SK-N-SH (cell line): ENCODE data around the gene DHRSX.

Experiments used
- EZH2phosphoT487 ChIP-seq: fragments of 200-600 bp; sonication (generic); IDR thresholded peaks from 2 replicates; pipeline ENCODE4 v1.6.1; 2017; ENCODE audit warnings: low read depth, mixed run types, mild to moderate bottlenecking, antibody characterized with exemption, moderate library complexity, borderline replicate concordance
- FOXM1 ChIP-seq: IDR thresholded peaks from 2 replicates; pipeline ENCODE4 v1.4.0; 2012; ENCODE audit warnings: low read depth, mild to moderate bottlenecking
- GATA2 ChIP-seq: sonication (generic); formaldehyde crosslinking; IDR thresholded peaks from 2 replicates; pipeline ENCODE4 v1.5.0; 2020; ENCODE audit warnings: mild to moderate bottlenecking, missing genetic modification reagents
- JUND ChIP-seq: IDR thresholded peaks from 2 replicates; pipeline ENCODE4 v1.4.0; 2012
- MEF2A ChIP-seq: IDR thresholded peaks from 2 replicates; pipeline ENCODE4 v1.4.0; 2012; ENCODE audit warnings: low read depth, borderline replicate concordance
- POLR2AphosphoS5 ChIP-seq: IDR thresholded peaks from 2 replicates; pipeline ENCODE4 v1.6.1; 2012; ENCODE audit warnings: low read depth, low read length
- RAD21 ChIP-seq: IDR thresholded peaks from 2 replicates; pipeline ENCODE4 v1.6.1; 2012; ENCODE audit warnings: mild to moderate bottlenecking, low read length
- RCOR1 ChIP-seq: fragments of 150-350 bp; IDR thresholded peaks from 2 replicates; pipeline ENCODE4 v1.6.1; 2017; ENCODE audit warnings: antibody characterized with exemption, low read length
- YY1 ChIP-seq: IDR thresholded peaks from 2 replicates; pipeline ENCODE4 v1.4.0; 2012; ENCODE audit warnings: low read depth, mild to moderate bottlenecking
- TF ChIP-seq, protein P1 (sequence below): fragments of 200-600 bp; sonication (generic); IDR thresholded peaks from 2 replicates; pipeline ENCODE4 v1.6.1; 2017; ENCODE audit warnings: antibody characterized with exemption, mild to moderate bottlenecking, moderate library complexity
- TF ChIP-seq, protein P2 (sequence below): IDR thresholded peaks from 2 replicates; pipeline ENCODE4 v1.4.0; 2012; ENCODE audit warnings: low read depth
- TF ChIP-seq, protein P3 (sequence below): IDR thresholded peaks from 2 replicates; pipeline ENCODE4 v1.6.1; 2012; ENCODE audit warnings: mild to moderate bottlenecking, low read depth, low read length, moderate library complexity

DNA sequence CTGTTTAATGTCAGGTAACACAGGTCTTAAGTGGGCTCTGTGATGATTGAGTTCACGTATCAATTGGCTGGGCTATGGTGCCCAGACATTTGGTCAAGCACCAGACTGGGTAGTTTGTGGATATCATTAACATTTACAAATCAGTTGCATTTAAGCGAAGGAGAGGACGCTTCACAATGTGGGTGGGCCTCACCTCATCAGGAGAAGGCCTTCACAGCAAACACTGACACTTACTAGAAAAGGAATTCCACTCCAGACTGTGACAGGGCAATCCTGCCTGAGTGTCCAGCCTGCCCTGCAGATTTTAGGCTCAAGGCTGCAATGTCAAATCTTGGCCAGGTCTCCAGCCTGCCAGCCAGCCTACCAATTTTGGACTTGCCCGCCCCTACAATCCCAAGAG lies 270.3 kb downstream of the DHRSX start:
- TF ChIP-seq, protein P1, sequence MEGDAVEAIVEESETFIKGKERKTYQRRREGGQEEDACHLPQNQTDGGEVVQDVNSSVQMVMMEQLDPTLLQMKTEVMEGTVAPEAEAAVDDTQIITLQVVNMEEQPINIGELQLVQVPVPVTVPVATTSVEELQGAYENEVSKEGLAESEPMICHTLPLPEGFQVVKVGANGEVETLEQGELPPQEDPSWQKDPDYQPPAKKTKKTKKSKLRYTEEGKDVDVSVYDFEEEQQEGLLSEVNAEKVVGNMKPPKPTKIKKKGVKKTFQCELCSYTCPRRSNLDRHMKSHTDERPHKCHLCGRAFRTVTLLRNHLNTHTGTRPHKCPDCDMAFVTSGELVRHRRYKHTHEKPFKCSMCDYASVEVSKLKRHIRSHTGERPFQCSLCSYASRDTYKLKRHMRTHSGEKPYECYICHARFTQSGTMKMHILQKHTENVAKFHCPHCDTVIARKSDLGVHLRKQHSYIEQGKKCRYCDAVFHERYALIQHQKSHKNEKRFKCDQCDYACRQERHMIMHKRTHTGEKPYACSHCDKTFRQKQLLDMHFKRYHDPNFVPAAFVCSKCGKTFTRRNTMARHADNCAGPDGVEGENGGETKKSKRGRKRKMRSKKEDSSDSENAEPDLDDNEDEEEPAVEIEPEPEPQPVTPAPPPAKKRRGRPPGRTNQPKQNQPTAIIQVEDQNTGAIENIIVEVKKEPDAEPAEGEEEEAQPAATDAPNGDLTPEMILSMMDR, result no peak
- TF ChIP-seq, protein P2, sequence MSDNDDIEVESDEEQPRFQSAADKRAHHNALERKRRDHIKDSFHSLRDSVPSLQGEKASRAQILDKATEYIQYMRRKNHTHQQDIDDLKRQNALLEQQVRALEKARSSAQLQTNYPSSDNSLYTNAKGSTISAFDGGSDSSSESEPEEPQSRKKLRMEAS, result no peak
- TF ChIP-seq RCOR1 (no peak), POLR2AphosphoS5 (no peak), GATA2 (CRISPR knock-in tag) (no peak), YY1 (no peak), FOXM1 (no peak), RAD21 (no peak), MEF2A (no peak), EZH2phosphoT487 (no peak), JUND (no peak)
- TF ChIP-seq, protein P3, sequence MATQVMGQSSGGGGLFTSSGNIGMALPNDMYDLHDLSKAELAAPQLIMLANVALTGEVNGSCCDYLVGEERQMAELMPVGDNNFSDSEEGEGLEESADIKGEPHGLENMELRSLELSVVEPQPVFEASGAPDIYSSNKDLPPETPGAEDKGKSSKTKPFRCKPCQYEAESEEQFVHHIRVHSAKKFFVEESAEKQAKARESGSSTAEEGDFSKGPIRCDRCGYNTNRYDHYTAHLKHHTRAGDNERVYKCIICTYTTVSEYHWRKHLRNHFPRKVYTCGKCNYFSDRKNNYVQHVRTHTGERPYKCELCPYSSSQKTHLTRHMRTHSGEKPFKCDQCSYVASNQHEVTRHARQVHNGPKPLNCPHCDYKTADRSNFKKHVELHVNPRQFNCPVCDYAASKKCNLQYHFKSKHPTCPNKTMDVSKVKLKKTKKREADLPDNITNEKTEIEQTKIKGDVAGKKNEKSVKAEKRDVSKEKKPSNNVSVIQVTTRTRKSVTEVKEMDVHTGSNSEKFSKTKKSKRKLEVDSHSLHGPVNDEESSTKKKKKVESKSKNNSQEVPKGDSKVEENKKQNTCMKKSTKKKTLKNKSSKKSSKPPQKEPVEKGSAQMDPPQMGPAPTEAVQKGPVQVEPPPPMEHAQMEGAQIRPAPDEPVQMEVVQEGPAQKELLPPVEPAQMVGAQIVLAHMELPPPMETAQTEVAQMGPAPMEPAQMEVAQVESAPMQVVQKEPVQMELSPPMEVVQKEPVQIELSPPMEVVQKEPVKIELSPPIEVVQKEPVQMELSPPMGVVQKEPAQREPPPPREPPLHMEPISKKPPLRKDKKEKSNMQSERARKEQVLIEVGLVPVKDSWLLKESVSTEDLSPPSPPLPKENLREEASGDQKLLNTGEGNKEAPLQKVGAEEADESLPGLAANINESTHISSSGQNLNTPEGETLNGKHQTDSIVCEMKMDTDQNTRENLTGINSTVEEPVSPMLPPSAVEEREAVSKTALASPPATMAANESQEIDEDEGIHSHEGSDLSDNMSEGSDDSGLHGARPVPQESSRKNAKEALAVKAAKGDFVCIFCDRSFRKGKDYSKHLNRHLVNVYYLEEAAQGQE, result no peak
